GM12878 (cell line): ENCODE measurements around the gene DHRS12. TPM values are rescaled to one million over a fixed set of nuclear protein-coding genes. Genes with fewer than 3 reads are reported as not detected.

ENCODE experiments used
- ATAC-seq: fragments of 200-7000 bp; cut with Tn5 transposase; 3 replicates; pipeline ENCODE4 v1.9.1; 2020; ENCODE audit warnings: mild to moderate bottlenecking, moderate library complexity
- BruUV-seq: library from RNA; stranded (reverse); fragments of 400-500 nt; replicated peaks from 2 replicates; lab custom pipeline; 2021; lab: Mats Ljungman, UMichigan
- CTCF ChIA-PET: fragments of 300-600 bp; sonication (Branson Sonifier 250); formaldehyde crosslinking; extraction: SDS; loops from one replicate; lab custom pipeline; 2021; ENCODE audit warnings: inconsistent platforms; lab: Yijun Ruan, JAX
- POLR2A ChIA-PET: fragments of 350-600 bp; formaldehyde crosslinking; extraction: SDS; loops from one replicate; lab custom pipeline; 2021; ENCODE audit warnings: inconsistent platforms; lab: Charles Lee
- RAD21 ChIA-PET: fragments of 300-600 bp; sonication (Branson Sonifier 250); formaldehyde crosslinking; loops from one replicate; lab custom pipeline; 2023; ENCODE audit warnings: antibody characterized with exemption; ENCODE audit not compliant: unreplicated experiment; lab: Charles Lee
- SMC1A ChIA-PET: fragments of 300-600 bp; sonication (Branson Sonifier 250); formaldehyde crosslinking; loops from one replicate; lab custom pipeline; 2023; ENCODE audit not compliant: unreplicated experiment, uncharacterized antibody; lab: Charles Lee
- DNase-seq: peaks from one replicate; pipeline ENCODE4 v3.0.0-alpha.2; 2011; ENCODE audit warnings: low read depth, low spot score
- FAIRE-seq: peaks from 3 replicates; lab custom pipeline; 2011; peaks lifted over from hg19 to GRCh38; lab: Jason Lieb, UNC
- H2AFZ ChIP-seq: 2 replicates; pipeline ENCODE4 v1.6.0; 2011; ENCODE audit warnings: low read depth, low read length, control low read depth; ENCODE audit not compliant: control insufficient read depth
- H3K27ac ChIP-seq: 2 replicates; pipeline ENCODE4 v1.5.1; 2011; ENCODE audit warnings: control low read depth; ENCODE audit not compliant: control insufficient read depth, insufficient read depth
- H3K27me3 ChIP-seq, 2 experiments: replicated peaks in 1 of 2; 2 replicates each; pipeline versions ENCODE4 v1.6.0 to v1.6.1; 2011; ENCODE audit warnings: low read length in 1 of 2; ENCODE audit not compliant: control insufficient read depth in 2 of 2, insufficient read depth in 2 of 2
- H3K36me3 ChIP-seq, 2 experiments: 2 replicates each; pipeline ENCODE4 v1.5.1; 2011; ENCODE audit warnings: low read length in 1 of 2; ENCODE audit not compliant: control insufficient read depth in 2 of 2, insufficient read depth in 2 of 2
- H3K4me1 ChIP-seq: 2 replicates; pipeline ENCODE4 v1.6.1; 2011; ENCODE audit warnings: mild to moderate bottlenecking, low read length, moderate library complexity, mixed read lengths; ENCODE audit not compliant: control insufficient read depth, insufficient read depth
- H3K4me2 ChIP-seq: 2 replicates; pipeline ENCODE4 v1.6.0; 2011; ENCODE audit warnings: control low read depth; ENCODE audit not compliant: control insufficient read depth, insufficient read depth
- H3K4me3 ChIP-seq: fragments of 200-600 bp; sonication (generic); 2 replicates; pipeline ENCODE4 v1.5.1; 2016
- H3K79me2 ChIP-seq: 2 replicates; pipeline ENCODE4 v1.6.0; 2011; ENCODE audit warnings: low read length; ENCODE audit not compliant: control insufficient read depth, insufficient read depth
- H3K9ac ChIP-seq: 2 replicates; pipeline ENCODE4 v1.8.0; 2011; ENCODE audit warnings: low read length, control low read depth, mixed read lengths; ENCODE audit not compliant: control insufficient read depth, insufficient read depth
- H3K9me3 ChIP-seq: replicated peaks from 3 replicates; pipeline ENCODE4 v1.5.1; 2011; ENCODE audit warnings: mild to moderate bottlenecking, low read length; ENCODE audit not compliant: control insufficient read depth, insufficient read depth
- H4K20me1 ChIP-seq: 2 replicates; pipeline ENCODE4 v1.6.0; 2011; ENCODE audit not compliant: control insufficient read depth, insufficient read depth
- ATF7 ChIP-seq: fragments of 450-650 bp; IDR thresholded peaks from 2 replicates; pipeline ENCODE4 v1.6.1; 2016; ENCODE audit warnings: low read depth, mild to moderate bottlenecking
- BACH1 ChIP-seq: fragments of 450-650 bp; IDR thresholded peaks from 2 replicates; pipeline ENCODE4 v1.6.1; 2017; ENCODE audit warnings: mild to moderate bottlenecking, borderline replicate concordance
- BRCA1 ChIP-seq: IDR thresholded peaks from 2 replicates; pipeline ENCODE4 v1.6.1; 2011; ENCODE audit warnings: low read depth, low read length, improper control_type of control experiment
- CREB1 ChIP-seq: IDR thresholded peaks from 2 replicates; pipeline ENCODE4 v1.6.1; 2012; ENCODE audit warnings: low read depth, mild to moderate bottlenecking, inconsistent platforms
- HCFC1 ChIP-seq: fragments of 150-350 bp; IDR thresholded peaks from 2 replicates; pipeline ENCODE4 v1.6.1; 2014; ENCODE audit warnings: low read length
- KLF5 ChIP-seq: fragments of 450-650 bp; IDR thresholded peaks from 2 replicates; pipeline ENCODE4 v1.6.1; 2014; ENCODE audit warnings: mild to moderate bottlenecking; ENCODE audit not compliant: partially characterized antibody
- LARP7 ChIP-seq: fragments of 450-650 bp; IDR thresholded peaks from 2 replicates; pipeline ENCODE4 v1.6.1; 2017; ENCODE audit warnings: mild to moderate bottlenecking
- MEF2B ChIP-seq: fragments of 450-650 bp; IDR thresholded peaks from 2 replicates; pipeline ENCODE4 v1.6.1; 2018; ENCODE audit warnings: mild to moderate bottlenecking, moderate library complexity; ENCODE audit not compliant: partially characterized antibody, poor library complexity, severe bottlenecking
- PBX3 ChIP-seq: IDR thresholded peaks from 2 replicates; pipeline ENCODE4 v1.6.1; 2011; ENCODE audit warnings: mild to moderate bottlenecking, low read depth, low read length, moderate library complexity; ENCODE audit not compliant: insufficient replicate concordance
- RB1 ChIP-seq: fragments of 450-650 bp; formaldehyde crosslinking; IDR thresholded peaks from 2 replicates; pipeline ENCODE4 v1.6.1; 2017; ENCODE audit warnings: mild to moderate bottlenecking, borderline replicate concordance
- RELA ChIP-seq: fragments of 450-650 bp; IDR thresholded peaks from 2 replicates; pipeline ENCODE4 v1.8.0; 2014; ENCODE audit warnings: borderline replicate concordance; ENCODE audit not compliant: partially characterized antibody
- SIX5 ChIP-seq: IDR thresholded peaks from 2 replicates; pipeline ENCODE4 v1.6.1; 2011; ENCODE audit warnings: mild to moderate bottlenecking, low read depth, low read length, moderate library complexity; ENCODE audit not compliant: severe bottlenecking
- TBL1XR1 ChIP-seq: IDR thresholded peaks from 2 replicates; pipeline ENCODE4 v1.6.1; 2012; ENCODE audit warnings: low read depth, low read length, improper control_type of control experiment
- WGBS: methylation state at CpG from one replicate; pipeline ENCODE4 v1.1.6; 2016; ENCODE audit warnings: low lambda C conversion rate; ENCODE audit not compliant: insufficient replicate concordance, insufficient coverage; ENCODE audit errors: missing lambda C conversion rate; 5-methylcytosine and 5-hydroxymethylcytosine counted together
- in situ Hi-C: fragments of 300-500 bp; cut with MboI; formaldehyde crosslinking; loops from 9 replicates; pipeline ENCODE4 v1.14.3; 2018; ENCODE audit warnings: mixed read lengths
- intact Hi-C: fragments of 100-400 bp; cut with micrococcal nuclease; formaldehyde crosslinking; loops from one replicate; pipeline ENCODE4 v1.14.2; 2022; ENCODE audit not compliant: unreplicated experiment
- polyA plus RNA-seq, 11 experiments: library from polyadenylated mRNA; depleted of rRNA in 4 of 11; unstranded in 6 of 11; stranded (reverse) in 5 of 11; fragments of >200 nt; fragmentation: Nextera tagmentation in 4 of 11; fragmentation: Illumina TruSeq in 1 of 11; extraction: Ambion mirVana in 4 of 11; extraction: Trizol in 1 of 11; gene quantifications; 1 replicate in 1 of 11; 2 replicates in 10 of 11; pipeline versions ENCODE4 v1.2.1 to v1.2.3, GENCODE V29; 2011 to 2016; ENCODE audit warnings: inconsistent platforms in 2 of 11, missing spikeins in 2 of 11, low read depth in 1 of 11
- total RNA-seq, 4 experiments: library from RNA; depleted of rRNA in 3 of 4; stranded (reverse); fragments of >200 nt in 3 of 4; fragmentation: Illumina TruSeq in 1 of 4; extraction: Trizol in 1 of 4; gene quantifications; 2 replicates each; pipeline versions ENCODE4 v1.2.1 to v1.2.3, GENCODE V29; 2013 to 2021
- TF ChIP-seq, protein P1 (sequence below): fragments of 450-650 bp; IDR thresholded peaks from 2 replicates; pipeline ENCODE4 v1.6.1; 2017; ENCODE audit warnings: antibody characterized with exemption, mild to moderate bottlenecking, moderate library complexity
- TF ChIP-seq, protein P2 (sequence below): fragments of 450-650 bp; IDR thresholded peaks from 2 replicates; pipeline ENCODE4 v1.6.1; 2017; ENCODE audit warnings: mild to moderate bottlenecking, moderate library complexity

Gene DHRS12
- total and polyA plus RNA-seq, 10 of the 15 experiments (the other 5 are each of a cell fraction or from before 2014, with no cell fraction given), result 2.9 to 11.3 (median 8.2) TPM

GRCh38 chr13:51795419-51795818, 8.5 kb downstream of the DHRS12 start:
- WGBS, result 100% methylated on average over 2 of the region's 2 CpGs
- no TSS peak for BruUV-seq
- Histone ChIP-seq H3K79me2 (no peaks in the 10 kb centered on the region), H3K9ac (no peak overlapping the region), H3K27ac (no peak overlapping the region), H2AFZ (no peak overlapping the region), H3K4me2 (no peak overlapping the region), H3K9me3 (no peaks in the 10 kb centered on the region), H3K4me3 (no peak overlapping the region), H4K20me1 (no peaks in the 10 kb centered on the region), H3K36me3 (no peaks in the 10 kb centered on the region), H3K27me3 (no peaks in the 10 kb centered on the region), H3K4me1 (peaks cover 27% of the 10 kb centered on the region)
- ATAC-seq (no peak), DNase-seq (no peak), FAIRE-seq (no peak)
- ChIA-PET RAD21 (interaction anchor here (0.8 to 10.2 kb wide), 15 partner anchors 8 to 671 kb away, joined by 3 to 104 read pairs (median 5); partner anchors contain the start of gene INTS6), SMC1A (interaction anchor here (0.8 to 7.2 kb wide), 23 partner anchors 9 to 671 kb away, joined by 3 to 71 read pairs (median 5); partner anchors contain the start of gene INTS6), CTCF (interaction anchor here (0.8 to 8.9 kb wide), 19 partner anchors 8 to 671 kb away, joined by 3 to 152 read pairs (median 8); no protein-coding TSS in a partner anchor), POLR2A (interaction anchor here (0.7 to 1.0 kb wide), 4 partner anchors 9 to 375 kb away, joined by 3 to 5 read pairs (median 3); no protein-coding TSS in a partner anchor)
- in situ Hi-C loops (loop anchor here (5.0 kb wide), 2 partner anchors 353 to 673 kb away; no protein-coding TSS in a partner anchor), intact Hi-C loops (loop anchor here (2.0 to 5.0 kb wide), 2 partner anchors 211 to 508 kb away; partner anchors contain the start of gene WDFY2)
- TF ChIP-seq BRCA1 (no peak), ATF7 (no peak), TBL1XR1 (no peak), MEF2B (no peak), KLF5 (no peak), BACH1 (no peak), PBX3 (no peak), LARP7 (no peak), RB1 (no peak), RELA (no peak), SIX5 (no peak), HCFC1 (no peak), CREB1 (no peak)
- TF ChIP-seq, protein P1, sequence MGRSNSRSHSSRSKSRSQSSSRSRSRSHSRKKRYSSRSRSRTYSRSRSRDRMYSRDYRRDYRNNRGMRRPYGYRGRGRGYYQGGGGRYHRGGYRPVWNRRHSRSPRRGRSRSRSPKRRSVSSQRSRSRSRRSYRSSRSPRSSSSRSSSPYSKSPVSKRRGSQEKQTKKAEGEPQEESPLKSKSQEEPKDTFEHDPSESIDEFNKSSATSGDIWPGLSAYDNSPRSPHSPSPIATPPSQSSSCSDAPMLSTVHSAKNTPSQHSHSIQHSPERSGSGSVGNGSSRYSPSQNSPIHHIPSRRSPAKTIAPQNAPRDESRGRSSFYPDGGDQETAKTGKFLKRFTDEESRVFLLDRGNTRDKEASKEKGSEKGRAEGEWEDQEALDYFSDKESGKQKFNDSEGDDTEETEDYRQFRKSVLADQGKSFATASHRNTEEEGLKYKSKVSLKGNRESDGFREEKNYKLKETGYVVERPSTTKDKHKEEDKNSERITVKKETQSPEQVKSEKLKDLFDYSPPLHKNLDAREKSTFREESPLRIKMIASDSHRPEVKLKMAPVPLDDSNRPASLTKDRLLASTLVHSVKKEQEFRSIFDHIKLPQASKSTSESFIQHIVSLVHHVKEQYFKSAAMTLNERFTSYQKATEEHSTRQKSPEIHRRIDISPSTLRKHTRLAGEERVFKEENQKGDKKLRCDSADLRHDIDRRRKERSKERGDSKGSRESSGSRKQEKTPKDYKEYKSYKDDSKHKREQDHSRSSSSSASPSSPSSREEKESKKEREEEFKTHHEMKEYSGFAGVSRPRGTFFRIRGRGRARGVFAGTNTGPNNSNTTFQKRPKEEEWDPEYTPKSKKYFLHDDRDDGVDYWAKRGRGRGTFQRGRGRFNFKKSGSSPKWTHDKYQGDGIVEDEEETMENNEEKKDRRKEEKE, result no peak
- TF ChIP-seq, protein P2, sequence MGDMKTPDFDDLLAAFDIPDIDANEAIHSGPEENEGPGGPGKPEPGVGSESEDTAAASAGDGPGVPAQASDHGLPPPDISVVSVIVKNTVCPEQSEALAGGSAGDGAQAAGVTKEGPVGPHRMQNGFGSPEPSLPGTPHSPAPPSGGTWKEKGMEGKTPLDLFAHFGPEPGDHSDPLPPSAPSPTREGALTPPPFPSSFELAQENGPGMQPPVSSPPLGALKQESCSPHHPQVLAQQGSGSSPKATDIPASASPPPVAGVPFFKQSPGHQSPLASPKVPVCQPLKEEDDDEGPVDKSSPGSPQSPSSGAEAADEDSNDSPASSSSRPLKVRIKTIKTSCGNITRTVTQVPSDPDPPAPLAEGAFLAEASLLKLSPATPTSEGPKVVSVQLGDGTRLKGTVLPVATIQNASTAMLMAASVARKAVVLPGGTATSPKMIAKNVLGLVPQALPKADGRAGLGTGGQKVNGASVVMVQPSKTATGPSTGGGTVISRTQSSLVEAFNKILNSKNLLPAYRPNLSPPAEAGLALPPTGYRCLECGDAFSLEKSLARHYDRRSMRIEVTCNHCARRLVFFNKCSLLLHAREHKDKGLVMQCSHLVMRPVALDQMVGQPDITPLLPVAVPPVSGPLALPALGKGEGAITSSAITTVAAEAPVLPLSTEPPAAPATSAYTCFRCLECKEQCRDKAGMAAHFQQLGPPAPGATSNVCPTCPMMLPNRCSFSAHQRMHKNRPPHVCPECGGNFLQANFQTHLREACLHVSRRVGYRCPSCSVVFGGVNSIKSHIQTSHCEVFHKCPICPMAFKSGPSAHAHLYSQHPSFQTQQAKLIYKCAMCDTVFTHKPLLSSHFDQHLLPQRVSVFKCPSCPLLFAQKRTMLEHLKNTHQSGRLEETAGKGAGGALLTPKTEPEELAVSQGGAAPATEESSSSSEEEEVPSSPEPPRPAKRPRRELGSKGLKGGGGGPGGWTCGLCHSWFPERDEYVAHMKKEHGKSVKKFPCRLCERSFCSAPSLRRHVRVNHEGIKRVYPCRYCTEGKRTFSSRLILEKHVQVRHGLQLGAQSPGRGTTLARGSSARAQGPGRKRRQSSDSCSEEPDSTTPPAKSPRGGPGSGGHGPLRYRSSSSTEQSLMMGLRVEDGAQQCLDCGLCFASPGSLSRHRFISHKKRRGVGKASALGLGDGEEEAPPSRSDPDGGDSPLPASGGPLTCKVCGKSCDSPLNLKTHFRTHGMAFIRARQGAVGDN, result no peak
